GM18517 (cell line): ENCODE measurements around the gene MTOR.

Source experiments
- ATAC-seq: cut with Tn5 transposase; IDR thresholded peaks from one replicate; pipeline ENCODE4 v1.9.1; 2021; ENCODE audit warnings: mild to moderate bottlenecking, moderate library complexity; ENCODE audit not compliant: unreplicated experiment

Gene MTOR

DNA sequence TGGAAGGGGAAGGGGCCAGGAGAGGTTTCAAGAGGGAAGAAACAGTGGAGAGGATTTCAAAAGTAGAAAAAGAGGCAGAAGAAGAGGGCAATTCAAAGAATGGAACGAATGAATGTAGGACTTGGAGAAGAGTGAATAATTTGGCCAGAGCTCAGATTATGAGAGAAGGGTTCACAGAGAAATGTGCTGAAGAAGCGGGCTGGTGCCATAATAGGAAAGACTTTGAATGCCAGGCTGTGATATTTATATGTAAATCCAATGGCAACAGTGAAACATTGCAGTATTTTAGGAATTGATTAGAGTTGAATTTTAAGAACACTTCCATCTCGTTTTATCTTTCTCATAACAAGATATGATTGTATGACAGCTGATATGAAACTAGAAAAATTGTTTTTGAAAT is 109.2 kb downstream of the MTOR start:
- no peak for ATAC-seq

DNA sequence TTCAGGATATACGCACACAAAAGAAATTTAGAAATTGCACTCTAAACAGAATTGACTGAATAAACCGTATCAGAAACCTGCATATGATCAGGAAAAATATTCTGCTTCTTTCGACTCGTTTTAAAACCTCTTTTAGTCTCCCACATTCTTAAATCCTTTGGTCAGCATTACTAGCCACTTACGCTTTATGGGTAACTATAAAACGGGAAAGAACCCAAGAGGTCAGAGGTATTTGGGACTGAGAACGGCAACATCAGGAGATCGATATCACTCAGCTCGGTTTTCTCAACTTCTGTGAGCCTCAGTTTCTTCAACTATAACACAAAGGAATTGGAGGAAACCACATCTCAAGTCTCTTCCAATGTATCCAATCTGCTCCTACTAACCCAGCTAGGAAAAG is 109.6 kb downstream of the MTOR start:
- ATAC-seq, result no peak

DNA sequence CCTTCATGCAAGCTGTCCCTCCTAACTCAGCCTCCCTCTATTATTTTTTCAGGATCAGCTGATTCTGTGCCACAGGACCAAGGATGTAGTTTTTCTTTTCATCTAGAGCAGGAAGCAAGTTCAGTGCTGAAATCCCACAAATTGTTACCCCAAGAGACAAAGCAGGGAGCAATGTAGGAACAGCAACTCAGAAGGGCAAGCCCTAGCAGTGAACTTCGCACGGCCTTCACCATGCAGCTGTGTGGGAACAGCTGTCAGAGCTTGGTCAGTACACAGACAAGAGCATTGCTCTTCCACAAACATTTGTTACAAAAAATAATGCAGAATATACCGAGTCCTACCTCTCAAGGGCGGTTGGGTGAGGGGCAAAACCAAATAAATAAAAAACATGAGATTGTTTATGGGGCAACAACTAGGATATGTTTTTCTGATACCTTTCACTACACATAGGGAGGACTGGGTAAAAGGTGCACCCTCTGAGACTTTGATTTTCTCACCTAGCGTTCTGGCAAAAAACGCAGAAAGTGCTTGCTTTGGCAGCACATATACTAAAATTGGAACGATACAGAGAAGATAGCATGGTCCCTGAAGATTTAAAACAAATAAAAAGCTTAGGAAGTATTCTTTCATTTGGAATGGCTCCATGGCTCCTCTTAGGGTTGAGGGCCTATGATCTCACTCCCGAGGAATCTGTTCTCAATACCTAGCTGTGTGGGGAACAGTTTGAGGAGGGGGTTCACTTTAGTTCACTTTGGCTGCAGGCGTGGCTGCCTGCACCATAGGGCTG is 110.3 kb downstream of the MTOR start:
- ATAC-seq, result no peak

DNA sequence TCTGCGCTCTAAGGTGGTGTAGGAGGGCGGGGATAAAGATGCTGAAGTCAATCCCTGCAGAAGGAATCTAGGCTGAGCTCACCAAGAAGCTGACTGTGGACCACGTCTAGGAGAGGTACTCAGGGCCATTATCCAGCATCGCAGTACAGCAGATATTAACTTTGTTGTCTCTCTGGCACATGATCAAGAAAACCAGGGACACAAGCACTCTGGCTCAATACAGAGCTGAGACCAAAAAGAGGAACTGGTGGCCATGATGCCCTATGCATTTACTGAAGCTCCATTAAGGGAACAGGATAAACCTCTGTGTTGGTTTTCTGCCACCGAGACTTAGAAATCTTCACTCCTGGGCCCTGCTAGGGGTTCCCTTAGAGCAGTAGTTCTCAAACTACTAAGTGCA is 111.2 kb downstream of the MTOR start:
- no peak for ATAC-seq

DNA sequence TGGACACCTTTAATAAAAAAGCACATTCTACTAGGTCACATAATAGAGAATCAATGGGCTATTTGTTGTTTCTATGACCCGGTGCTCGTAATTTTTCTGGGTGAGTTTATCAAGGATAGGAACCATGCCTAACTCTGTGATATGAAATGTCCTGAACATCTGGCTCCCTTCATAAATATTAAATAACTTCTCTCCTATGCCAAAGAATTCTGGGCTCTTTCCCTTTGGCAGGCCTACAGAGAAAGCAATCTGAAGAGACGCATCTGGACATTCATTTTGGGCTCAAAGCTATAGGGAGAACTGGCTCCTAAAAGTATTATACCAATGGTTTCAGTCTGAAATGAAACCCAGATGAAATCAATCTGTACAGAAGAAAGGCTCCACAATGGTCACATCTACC is 112.0 kb downstream of the MTOR start:
- no peak for ATAC-seq

DNA sequence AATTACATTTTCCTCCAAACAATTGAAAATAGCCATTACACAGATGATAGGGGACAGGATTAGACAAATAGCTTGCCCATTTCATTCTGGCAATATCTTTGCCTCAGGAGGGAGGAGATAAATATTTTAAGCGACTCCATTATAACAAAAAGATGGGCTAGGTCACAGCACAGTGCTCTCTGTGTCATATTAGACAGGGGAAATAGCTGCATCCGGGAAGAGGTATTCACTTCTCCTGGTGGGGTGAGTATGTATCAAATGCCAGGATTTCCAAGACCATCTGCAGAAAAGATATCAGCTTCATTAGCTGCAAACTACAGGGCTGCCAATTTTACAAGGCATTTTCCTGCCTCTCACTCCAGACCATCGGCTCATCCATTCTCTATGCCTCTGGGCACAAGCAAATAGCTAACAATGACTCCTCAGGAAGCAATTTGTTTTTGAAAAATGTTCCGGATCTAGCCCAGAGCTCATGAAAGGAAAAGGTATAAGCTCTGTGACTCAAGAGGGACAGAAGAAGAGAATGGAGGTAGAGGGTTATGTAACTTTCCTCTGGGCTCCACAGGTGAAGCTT is 115.1 kb downstream of the MTOR start:
- no peak for ATAC-seq

DNA sequence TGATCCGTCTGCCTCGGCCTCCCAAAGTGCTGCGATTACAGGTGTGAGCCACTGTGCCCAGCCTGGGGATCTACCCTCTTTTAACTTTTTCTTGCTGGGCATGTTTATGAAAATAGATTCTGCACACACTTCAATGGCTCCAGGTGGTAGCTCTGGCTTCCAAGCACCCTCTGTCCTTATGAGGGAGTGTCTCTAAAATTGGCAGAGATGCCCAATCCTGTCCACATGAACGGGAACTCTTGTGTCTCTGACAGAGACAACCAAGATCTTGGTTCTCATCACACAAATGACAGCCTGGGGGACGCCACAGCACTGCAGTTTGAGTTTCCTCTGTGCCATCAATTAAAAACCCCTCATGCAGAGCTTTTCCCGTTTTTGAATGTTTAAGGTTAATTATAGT is 116.6 kb downstream of the MTOR start:
- no peak for ATAC-seq

DNA sequence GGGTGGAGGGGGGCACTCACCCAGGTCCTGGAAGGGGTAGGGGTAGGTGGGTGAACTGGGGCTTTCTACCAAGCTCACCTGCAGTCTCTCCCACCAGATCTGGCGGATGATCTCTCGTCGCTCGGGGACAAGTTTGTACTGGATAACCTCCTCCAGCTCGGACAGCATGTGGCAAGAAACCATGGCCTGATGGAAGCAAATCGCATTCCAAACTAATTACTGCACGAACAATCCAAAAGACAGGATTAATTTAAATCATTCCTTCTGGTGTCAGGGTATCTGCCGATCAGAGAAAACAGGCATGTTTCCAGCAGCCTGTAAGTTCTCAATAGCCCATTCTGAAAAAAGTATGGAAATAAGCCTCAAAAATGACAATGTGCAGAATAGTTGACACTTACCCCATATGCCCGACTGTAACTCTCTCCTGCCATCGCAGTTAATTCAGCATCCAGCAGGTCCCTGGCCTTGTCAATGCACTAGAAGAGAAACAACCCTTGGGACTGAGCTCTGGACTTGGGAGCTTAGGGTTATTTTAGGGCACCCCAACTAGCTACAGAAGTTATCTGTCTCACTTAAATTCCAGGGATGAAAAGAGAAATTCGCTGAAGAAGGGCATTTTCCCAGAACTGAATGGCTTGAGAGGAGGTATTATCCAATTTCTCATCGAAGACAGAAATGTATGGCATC is 117.6 kb downstream of the MTOR start:
- no peak for ATAC-seq

DNA sequence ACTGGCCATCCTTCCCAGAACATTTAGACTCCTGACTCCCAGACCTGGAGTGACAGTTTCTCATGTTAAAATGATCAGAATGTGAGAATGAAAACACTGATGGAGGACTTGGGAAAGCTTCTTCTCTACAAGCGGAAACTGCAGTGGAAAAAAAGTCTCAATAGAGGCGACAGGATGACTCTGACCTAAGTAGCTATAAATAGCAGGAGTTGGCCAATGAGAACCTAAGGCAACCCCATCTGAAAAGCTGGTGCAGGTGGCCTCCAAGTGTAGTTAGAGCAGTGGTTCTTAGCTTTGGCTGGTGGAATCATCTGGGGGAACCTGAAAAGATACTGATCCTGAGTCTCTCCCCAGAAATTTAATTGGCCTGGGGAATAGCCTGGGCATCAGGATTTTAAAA is 118.4 kb downstream of the MTOR start:
- ATAC-seq, result no peak

DNA sequence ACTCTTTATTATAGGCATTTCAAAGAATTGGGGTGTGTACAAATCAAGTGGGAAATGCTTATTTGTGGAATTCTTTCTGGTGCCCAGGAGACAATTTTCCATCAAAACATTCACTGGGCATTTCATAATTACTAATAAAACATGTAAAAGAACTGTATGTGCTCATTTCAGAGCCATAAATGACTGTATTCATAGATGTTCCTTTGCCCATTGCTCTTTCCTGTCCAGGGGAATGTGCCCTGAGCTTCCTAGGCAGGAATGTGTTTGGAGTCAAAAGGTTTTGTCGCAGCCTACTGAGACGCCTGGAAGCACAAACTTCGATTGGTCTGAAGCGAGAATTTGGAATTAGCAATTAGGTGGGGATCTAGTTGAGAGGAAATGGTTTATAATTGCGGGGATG is 119.0 kb downstream of the MTOR start:
- ATAC-seq, result no peak

DNA sequence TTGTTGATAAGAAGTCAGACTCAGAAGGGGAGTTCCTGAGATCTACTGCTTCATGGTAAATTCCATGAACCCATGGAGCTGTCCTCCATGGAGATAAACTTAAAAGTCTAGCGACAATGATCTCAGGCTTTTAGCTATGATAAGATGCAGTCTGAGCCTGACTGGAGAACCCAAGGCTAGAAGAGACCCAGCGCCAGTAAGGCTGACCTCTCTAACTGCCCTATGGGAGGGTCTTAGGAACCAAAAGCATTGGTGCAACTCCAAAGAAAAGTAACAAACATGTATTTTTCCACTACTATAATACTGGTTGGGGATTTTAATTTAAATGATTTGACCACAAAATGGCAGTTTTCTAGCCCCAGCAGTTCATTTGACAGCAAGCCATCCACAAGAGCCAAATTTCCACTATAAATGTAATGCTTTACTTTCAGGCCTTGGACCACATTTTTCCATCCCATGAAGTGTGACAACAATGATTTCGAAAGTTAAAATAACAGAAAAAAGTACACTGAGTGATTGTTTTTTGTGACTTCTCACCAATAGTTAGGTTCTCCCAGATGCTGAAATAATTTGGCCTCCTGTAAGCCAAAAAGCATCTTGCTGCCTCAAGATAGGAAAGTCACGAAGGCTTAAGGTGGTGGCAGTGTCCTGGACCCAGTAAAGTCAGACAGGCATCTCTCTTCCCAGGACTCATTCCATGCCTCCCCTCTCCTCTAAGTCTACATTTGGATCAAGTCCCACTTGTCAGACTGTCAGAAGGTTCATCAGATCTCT is 119.5 kb downstream of the MTOR start:
- ATAC-seq, result no peak

DNA sequence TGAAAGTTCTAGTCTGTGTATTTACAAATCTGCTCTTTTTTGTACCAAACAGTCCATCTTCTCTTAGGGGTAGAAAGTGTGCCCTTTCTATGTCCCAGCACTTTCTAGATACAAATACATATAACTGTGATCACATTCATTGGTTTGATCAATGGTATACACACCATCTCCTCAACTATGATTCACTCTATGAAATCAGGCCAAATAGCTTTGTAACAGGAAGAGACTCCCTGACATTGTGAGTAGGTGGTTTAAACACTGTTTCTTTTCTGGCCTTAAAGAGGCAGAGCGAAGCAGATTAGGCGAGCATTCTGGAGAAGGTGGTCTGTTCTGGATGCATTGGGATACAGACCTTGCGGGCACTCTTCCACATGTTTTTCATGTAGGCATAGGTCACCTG is 123.4 kb downstream of the MTOR start:
- ATAC-seq, result no peak

DNA sequence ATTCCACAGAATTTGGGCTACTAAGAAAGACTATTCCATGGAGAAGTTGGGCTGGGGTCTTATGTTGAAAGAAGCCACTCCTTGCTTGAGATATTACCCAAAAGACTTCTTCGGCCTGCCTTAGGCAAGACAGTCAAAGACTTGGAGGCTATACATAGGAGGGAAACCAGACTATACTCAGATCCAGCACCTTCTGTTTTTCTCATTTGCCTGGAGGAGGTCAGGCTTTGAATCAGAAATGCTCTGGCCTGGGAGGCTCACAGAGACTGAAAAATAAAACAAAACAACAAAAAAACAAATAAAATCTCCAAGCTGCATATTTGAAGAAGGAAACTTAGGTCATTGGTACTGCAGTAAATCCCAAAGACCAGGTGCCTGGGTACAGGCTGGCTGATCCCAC is 124.3 kb downstream of the MTOR start:
- no peak for ATAC-seq

DNA sequence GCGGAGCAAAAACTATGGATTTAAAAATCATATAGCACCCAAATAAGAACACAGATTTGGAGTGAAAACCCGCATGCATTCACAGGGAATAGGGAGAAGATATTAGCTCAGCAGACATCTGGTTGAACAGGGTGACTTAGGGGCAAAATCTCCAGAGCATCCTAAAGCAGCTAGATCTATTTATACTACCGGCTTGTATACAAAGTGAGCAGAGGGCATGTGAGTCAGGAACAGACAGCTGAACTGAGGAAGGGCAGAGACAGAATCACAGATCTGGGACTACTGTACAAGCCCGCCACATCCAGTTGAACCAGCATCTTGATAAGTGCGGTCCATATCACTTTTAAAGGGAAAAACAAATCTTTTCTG is 127.5 kb downstream of the MTOR start:
- ATAC-seq, result no peak

DNA sequence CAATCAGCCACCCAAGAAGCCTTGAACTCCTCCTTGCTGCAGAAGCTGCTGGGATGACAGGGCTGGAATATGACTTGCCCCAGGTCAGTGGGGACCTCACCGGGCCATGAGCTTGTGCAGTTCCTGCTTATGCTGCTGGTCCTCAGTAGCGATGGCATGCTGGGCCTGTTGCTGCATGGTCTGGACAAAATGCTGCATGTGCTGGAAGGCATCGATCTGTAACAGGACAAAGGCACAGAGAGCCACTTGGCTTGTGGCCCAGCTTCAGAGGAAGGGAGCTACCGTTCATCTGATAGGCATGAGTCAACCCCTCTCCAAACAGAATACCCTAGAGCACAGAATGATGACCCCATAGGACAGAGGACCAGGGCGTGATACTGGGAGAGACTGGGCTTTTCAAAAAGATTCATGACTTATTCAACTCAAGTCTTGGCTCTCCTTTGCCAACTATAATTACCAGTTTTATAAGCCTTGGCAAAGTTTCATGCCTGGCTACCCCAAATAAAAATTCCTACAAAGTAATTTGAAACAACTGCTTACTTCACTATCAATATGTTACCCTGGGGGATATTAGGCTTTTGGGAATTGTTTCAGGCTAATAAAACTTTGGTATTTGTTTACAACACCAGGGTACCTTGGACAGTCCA is 128.0 kb downstream of the MTOR start:
- no peak for ATAC-seq

DNA sequence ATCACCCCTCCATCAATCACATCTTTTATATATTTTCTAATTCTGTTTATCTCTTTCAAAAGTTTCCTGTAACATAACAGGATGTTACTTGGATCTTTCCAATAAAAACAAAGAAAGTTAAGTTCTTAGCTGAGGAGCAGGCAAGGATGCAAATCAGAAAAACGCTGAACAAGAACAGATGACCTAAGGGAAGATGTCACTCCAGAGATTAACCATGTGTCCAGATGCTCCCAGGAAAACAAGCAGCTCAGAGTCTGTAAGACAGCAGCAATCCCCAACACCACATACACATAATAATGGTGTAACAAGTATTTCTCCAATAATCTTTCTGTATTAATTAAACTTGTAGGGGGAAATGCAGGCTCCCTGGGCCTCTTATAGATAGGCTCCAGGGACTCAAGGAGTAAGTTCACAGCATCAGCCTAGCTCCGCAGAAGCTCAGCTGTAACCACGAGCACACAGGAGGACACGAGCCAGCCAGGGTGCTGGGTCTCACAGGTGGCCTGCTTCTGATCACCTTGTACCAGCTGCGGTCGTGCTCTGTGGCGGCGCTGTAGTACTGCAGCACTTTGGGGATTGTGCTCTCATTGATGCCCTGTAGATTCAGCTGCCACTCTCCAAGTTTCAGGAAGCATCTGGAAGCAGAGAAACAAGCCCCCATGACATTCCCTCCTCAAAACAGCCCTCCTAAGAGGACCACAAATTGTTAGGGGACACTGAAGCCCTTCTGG is 129.6 kb downstream of the MTOR start:
- ATAC-seq, result no peak

DNA sequence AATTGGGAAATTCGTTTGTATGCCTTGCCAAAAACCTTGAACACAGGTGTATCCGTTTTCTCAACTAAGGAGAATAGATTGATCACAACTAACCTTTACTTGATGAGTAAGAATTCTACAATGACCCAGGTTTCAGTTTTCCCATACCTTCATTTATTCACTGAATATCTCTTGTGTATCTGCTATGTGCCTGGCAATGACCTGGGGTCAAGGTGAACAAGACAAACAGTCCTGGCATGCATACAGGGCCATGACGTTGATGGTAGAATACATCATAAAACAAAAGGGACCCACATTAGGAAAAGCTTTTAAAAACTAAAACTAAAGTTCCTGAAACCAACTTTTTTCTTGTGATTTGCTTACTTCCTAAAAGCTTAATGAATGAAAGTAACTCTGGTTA is 130.5 kb downstream of the MTOR start:
- no peak for ATAC-seq

DNA sequence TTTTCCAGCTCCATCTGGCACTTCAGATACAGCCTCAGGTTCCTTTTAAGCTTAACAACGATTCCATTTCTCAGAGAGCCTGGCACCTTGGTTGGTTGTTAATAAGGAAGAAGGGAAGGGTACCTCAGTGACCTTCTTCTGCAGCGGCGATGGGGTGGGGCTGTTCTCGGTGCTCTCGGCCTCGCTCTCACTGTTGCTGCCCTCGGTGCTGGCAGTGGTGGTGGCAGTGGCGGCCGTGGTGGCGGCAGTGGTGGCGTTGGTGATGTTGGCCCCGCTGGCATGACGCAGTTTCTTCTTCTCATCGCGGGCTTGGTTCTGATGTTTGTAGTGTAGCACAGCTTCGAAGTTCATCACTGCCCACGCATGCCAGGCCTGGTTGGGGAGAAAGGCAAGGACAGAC is 131.9 kb downstream of the MTOR start:
- ATAC-seq, result no peak

DNA sequence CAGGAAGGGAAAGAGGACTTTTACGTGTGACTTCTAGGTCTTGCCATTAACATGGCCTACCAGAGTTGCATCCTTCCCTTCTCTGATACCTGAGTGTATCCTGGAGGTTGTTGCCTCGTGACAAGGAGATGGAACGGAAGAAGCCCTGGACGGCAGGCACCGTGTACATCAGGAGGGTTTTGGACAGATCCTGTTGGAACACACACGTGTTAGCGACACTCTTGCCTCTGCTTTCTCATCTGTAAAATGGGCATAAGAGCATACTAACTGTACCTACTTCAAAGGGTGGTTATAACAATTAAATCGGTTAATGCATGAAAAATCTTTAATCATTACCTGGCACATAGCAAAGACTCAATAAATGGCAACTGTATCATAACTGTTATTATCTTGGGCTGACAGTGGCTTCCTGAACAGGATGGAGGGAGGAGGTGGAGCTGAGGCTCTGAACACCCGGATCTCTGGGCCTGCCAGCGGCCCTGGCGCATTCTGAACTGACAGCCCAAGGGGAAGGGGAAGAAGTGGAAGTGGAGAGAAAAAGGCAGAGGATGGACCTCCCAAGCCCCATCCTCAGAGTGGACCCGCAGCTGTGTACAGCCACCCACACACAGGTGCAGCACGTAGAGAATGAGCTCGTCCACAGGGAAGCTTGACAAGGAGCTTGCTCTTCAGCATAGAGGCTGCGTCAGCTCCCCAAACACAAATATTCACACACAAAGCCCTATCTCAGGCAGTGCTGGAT is 132.5 kb downstream of the MTOR start:
- no peak for ATAC-seq

DNA sequence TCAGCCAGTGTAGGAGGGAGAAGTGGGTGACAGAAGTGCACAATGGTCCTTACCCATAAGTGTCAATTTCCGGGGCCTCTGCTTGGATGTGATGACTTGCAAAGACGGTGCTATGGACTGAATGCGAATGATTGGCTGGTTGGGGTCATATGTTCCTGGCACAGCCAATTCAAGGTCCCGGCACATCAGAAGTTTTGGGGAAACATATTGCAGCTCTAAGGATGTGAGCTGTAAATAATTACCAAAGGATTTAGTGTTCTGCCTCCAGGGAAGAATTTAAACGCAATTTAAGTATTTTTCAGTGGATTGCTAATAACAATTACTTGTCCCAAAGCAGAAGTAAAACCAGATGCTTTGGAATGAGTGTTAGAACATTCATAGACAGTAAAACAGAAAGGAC is 135.8 kb downstream of the MTOR start:
- no peak for ATAC-seq
